HCT116 (cell line): ENCODE results near the gene MAP10. TPM values are rescaled to one million over a fixed set of nuclear protein-coding genes. Genes with fewer than 3 reads are reported as not detected.

Experiments used
- ATAC-seq: fragments of 200-7000 bp; cut with Tn5 transposase; 2 replicates; pipeline ENCODE4 v1.9.1; 2020; ENCODE audit warnings: mild to moderate bottlenecking, moderate library complexity
- BruUV-seq: library from RNA; stranded (reverse); fragments of 400-500 nt; replicated peaks from 2 replicates; lab custom pipeline; 2021; lab: Mats Ljungman, UMichigan
- CTCF ChIA-PET: fragments of 300-600 bp; sonication (Branson Sonifier 250); formaldehyde crosslinking; loops from one replicate; lab custom pipeline; 2021; ENCODE audit warnings: antibody characterized with exemption; lab: Charles Lee
- POLR2A ChIA-PET: fragments of 300-600, 350-600 bp; sonication (Branson Sonifier 250); formaldehyde crosslinking; loops from one replicate; lab custom pipeline; 2021; ENCODE audit warnings: antibody characterized with exemption; lab: Charles Lee
- RAD21 ChIA-PET, 2 experiments: fragments of 300-600 bp; sonication (Branson Sonifier 250); formaldehyde crosslinking; loops; one replicate each; lab custom pipeline; 2023; ENCODE audit warnings: low total read pairs in 2 of 2; ENCODE audit not compliant: uncharacterized antibody in 2 of 2, unreplicated experiment in 2 of 2, low non-redundant PET in 1 of 2; lab: Charles Lee
- DNase-seq: peaks from one replicate; pipeline ENCODE4 v3.0.0-alpha.2; 2010; ENCODE audit warnings: low read depth, low spot score
- H2AFZ ChIP-seq: fragments of 200-600 bp; shearing (Covaris generic), sonication (generic); 2 replicates; pipeline ENCODE4 v1.6.1; 2017; ENCODE audit warnings: low read depth, mixed run types, mixed read lengths, antibody characterized with exemption, low read length; ENCODE audit not compliant: poor library complexity, severe bottlenecking
- H3K27ac ChIP-seq: 2 replicates; pipeline ENCODE4 v1.5.1; 2012; ENCODE audit warnings: low read depth, low read length
- H3K27me3 ChIP-seq: fragments of 200-600 bp; sonication (generic); 2 replicates; pipeline ENCODE4 v1.6.1; 2016; ENCODE audit warnings: mixed run types, low read length, mixed read lengths; ENCODE audit not compliant: insufficient read depth
- H3K36me3 ChIP-seq, 2 experiments: fragments of 200-500 bp in 1 of 2; fragments of 200-600 bp in 1 of 2; sonication (Bioruptor generic) in 1 of 2; sonication (generic) in 1 of 2; 2 replicates each; pipeline versions ENCODE4 v1.5.1 to v1.6.1; 2014 to 2016; ENCODE audit warnings: low read length in 2 of 2, inconsistent platforms in 1 of 2, mixed read lengths in 1 of 2, mixed run types in 1 of 2; ENCODE audit not compliant: insufficient read depth in 2 of 2, control insufficient read depth in 1 of 2
- H3K4me1 ChIP-seq, 2 experiments: fragments of 200-600 bp in 1 of 2; sonication (generic) in 1 of 2; 2 replicates each; pipeline versions ENCODE4 v1.5.1 to v1.6.1; 2012 to 2017; ENCODE audit warnings: low read length in 2 of 2, inconsistent platforms in 1 of 2, mild to moderate bottlenecking in 1 of 2, mixed read lengths in 1 of 2, mixed run types in 1 of 2, moderate library complexity in 1 of 2; ENCODE audit not compliant: insufficient read depth in 2 of 2, control insufficient read depth in 1 of 2
- H3K4me2 ChIP-seq: fragments of 200-600 bp; sonication (generic); 2 replicates; pipeline ENCODE4 v1.6.1; 2017; ENCODE audit warnings: mixed run types, low read length, mixed read lengths
- H3K4me3 ChIP-seq, 2 experiments: fragments of 200-600 bp in 1 of 2; sonication (generic) in 1 of 2; replicated peaks in 1 of 2; 2 replicates each; pipeline ENCODE4 v1.5.1; 2011 to 2016; ENCODE audit warnings: low read length in 2 of 2, control low read depth in 1 of 2, low read depth in 1 of 2, mild to moderate bottlenecking in 1 of 2, mixed read lengths in 1 of 2, mixed run types in 1 of 2
- H3K79me2 ChIP-seq: fragments of 200-600 bp; sonication (generic); 2 replicates; pipeline ENCODE4 v1.6.1; 2017; ENCODE audit warnings: mild to moderate bottlenecking, mixed run types, low read length, moderate library complexity, mixed read lengths; ENCODE audit not compliant: insufficient read depth
- H3K9ac ChIP-seq: fragments of 200-600 bp; sonication (generic); 2 replicates; pipeline ENCODE4 v1.6.1; 2016; ENCODE audit warnings: low read length, mixed read lengths
- H3K9me2 ChIP-seq: fragments of 200-600 bp; sonication (generic), shearing (Covaris generic); 2 replicates; pipeline ENCODE4 v1.6.1; 2017; ENCODE audit warnings: mixed run types, mild to moderate bottlenecking, moderate library complexity; ENCODE audit not compliant: insufficient read depth
- H3K9me3 ChIP-seq, 2 experiments: fragments of 200-500 bp in 1 of 2; fragments of 200-600 bp in 1 of 2; sonication (Bioruptor generic) in 1 of 2; sonication (generic) in 1 of 2; 2 replicates each; pipeline ENCODE4 v1.6.1; 2014 to 2017; ENCODE audit warnings: low read length in 2 of 2, mixed read lengths in 2 of 2, inconsistent platforms in 1 of 2, low read depth in 1 of 2, mild to moderate bottlenecking in 1 of 2, mixed run types in 1 of 2, moderate library complexity in 1 of 2; ENCODE audit not compliant: control insufficient read depth in 1 of 2, insufficient read depth in 1 of 2
- H4K20me1 ChIP-seq: fragments of 200-600 bp; sonication (generic), shearing (Covaris generic); 2 replicates; pipeline ENCODE4 v1.6.1; 2017; ENCODE audit warnings: mixed run types, mild to moderate bottlenecking, moderate library complexity; ENCODE audit not compliant: insufficient read depth
- ATF3 ChIP-seq: IDR thresholded peaks from 2 replicates; pipeline ENCODE4 v1.6.1; 2012
- EGR1 ChIP-seq: IDR thresholded peaks from 2 replicates; pipeline ENCODE4 v1.6.1; 2012; ENCODE audit warnings: low read depth
- EZH2phosphoT487 ChIP-seq: fragments of 200-600 bp; IDR thresholded peaks from 2 replicates; pipeline ENCODE4 v1.6.1; 2018; ENCODE audit warnings: antibody characterized with exemption, borderline replicate concordance
- FOSL1 ChIP-seq: IDR thresholded peaks from 2 replicates; pipeline ENCODE4 v1.6.1; 2012; ENCODE audit warnings: low read depth
- RAD21 ChIP-seq: IDR thresholded peaks from 2 replicates; pipeline ENCODE4 v1.6.1; 2012; ENCODE audit warnings: low read depth, mild to moderate bottlenecking
- SIN3A ChIP-seq: IDR thresholded peaks from 2 replicates; pipeline ENCODE4 v1.6.1; 2012; ENCODE audit warnings: low read depth
- TCF7L2 ChIP-seq: IDR thresholded peaks from 2 replicates; pipeline ENCODE4 v1.7.0; 2011; ENCODE audit warnings: borderline replicate concordance, inconsistent platforms; ENCODE audit not compliant: insufficient read depth, insufficient read length; ENCODE audit errors: extremely low read depth
- ZFX ChIP-seq: fragments of 450-650 bp; IDR thresholded peaks from 2 replicates; pipeline ENCODE4 v1.6.1; 2017
- ZNF274 ChIP-seq: fragments of 200-500 bp; sonication (Bioruptor generic); IDR thresholded peaks from 2 replicates; pipeline ENCODE4 v1.6.1; 2014; ENCODE audit warnings: mild to moderate bottlenecking, low read depth, low read length, inconsistent platforms
- intact Hi-C: fragments of 100-400 bp; cut with micrococcal nuclease; formaldehyde crosslinking; loops from 2 replicates; pipeline ENCODE4 v1.10.0; 2022
- total RNA-seq: library from RNA; stranded (reverse); gene quantifications from one replicate; pipeline ENCODE4 v1.2.1, GENCODE V29; 2021; ENCODE audit not compliant: unreplicated experiment
- TF ChIP-seq, protein P1 (sequence below): IDR thresholded peaks from 2 replicates; pipeline ENCODE4 v1.6.1; 2012; ENCODE audit warnings: low read depth

Gene MAP10
- total RNA-seq, 1 experiment from 2014 or later = not detected

- Histone ChIP-seq H3K4me3 (no peak overlapping the region), H3K4me1 (no peaks in the 10 kb centered on the region), H3K36me3 (no peaks in the 10 kb centered on the region), H4K20me1 (no peaks in the 10 kb centered on the region), H3K9me2 (no peaks in the 10 kb centered on the region), H3K27ac (no peak overlapping the region), H3K9me3 (no peaks in the 10 kb centered on the region)
- BruUV-seq = no TSS peak
- DNase-seq = no peak
- intact Hi-C loops = no loop called here
- TF ChIP-seq RAD21 (no peak), EGR1 (no peak), EZH2phosphoT487 (no peak), FOSL1 (no peak), TCF7L2 (no peak)
- TF ChIP-seq, protein P1, sequence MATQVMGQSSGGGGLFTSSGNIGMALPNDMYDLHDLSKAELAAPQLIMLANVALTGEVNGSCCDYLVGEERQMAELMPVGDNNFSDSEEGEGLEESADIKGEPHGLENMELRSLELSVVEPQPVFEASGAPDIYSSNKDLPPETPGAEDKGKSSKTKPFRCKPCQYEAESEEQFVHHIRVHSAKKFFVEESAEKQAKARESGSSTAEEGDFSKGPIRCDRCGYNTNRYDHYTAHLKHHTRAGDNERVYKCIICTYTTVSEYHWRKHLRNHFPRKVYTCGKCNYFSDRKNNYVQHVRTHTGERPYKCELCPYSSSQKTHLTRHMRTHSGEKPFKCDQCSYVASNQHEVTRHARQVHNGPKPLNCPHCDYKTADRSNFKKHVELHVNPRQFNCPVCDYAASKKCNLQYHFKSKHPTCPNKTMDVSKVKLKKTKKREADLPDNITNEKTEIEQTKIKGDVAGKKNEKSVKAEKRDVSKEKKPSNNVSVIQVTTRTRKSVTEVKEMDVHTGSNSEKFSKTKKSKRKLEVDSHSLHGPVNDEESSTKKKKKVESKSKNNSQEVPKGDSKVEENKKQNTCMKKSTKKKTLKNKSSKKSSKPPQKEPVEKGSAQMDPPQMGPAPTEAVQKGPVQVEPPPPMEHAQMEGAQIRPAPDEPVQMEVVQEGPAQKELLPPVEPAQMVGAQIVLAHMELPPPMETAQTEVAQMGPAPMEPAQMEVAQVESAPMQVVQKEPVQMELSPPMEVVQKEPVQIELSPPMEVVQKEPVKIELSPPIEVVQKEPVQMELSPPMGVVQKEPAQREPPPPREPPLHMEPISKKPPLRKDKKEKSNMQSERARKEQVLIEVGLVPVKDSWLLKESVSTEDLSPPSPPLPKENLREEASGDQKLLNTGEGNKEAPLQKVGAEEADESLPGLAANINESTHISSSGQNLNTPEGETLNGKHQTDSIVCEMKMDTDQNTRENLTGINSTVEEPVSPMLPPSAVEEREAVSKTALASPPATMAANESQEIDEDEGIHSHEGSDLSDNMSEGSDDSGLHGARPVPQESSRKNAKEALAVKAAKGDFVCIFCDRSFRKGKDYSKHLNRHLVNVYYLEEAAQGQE = no peak
- TF ChIP-seq, all 23 proteins: peak for 0
- Histone ChIP-seq H3K9ac (no peak overlapping the region), H3K79me2 (no peaks in the 10 kb centered on the region), H3K4me2 (no peak overlapping the region), H2AFZ (no peak overlapping the region), H3K27me3 (no peaks in the 10 kb centered on the region)
- POLR2A ChIA-PET = no interaction called here
- no peak for ATAC-seq
- CTCF ChIA-PET = no interaction called here
- RAD21 ChIA-PET = no interaction called here
These were observed 5.6 kb downstream of the MAP10 start for GRCh38 chr1:232810856-232811255.

DNA sequence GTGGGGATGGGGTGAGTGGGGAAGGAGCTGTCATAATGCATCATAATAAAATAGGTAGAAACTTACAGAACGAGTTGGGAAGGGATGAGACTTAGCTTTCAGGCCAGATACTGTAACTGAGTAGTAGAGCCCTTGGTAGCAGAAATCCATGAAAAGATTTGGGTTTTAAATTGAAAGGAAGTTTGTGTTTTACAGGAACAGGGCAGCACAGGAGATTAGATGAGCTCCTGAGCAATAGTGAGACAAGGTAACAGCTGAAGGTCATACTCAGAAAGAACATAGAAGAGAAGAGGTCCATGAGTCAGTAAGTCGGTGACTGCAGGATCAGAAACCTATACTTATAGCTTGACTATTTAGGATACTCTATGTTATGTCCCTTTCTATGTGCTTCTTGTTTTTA is 7.3 kb downstream of the MAP10 start:
- CTCF ChIA-PET = no interaction called here
- TF ChIP-seq EGR1 (no peak), ZFX (no peak), ZNF274 (no peak), ATF3 (no peak), SIN3A (no peak)
- TF ChIP-seq, protein P1 = no peak
- Histone ChIP-seq H3K36me3 (no peaks in the 10 kb centered on the region), H3K79me2 (no peaks in the 10 kb centered on the region), H3K9me3 (no peaks in the 10 kb centered on the region), H3K27me3 (no peaks in the 10 kb centered on the region), H4K20me1 (no peaks in the 10 kb centered on the region), H3K9ac (no peak overlapping the region), H3K9me2 (no peaks in the 10 kb centered on the region), H3K4me2 (no peak overlapping the region), H3K4me1 (no peaks in the 10 kb centered on the region), H3K27ac (no peak overlapping the region), H3K4me3 (no peak overlapping the region), H2AFZ (no peak overlapping the region)
- RAD21 ChIA-PET = no interaction called here
- POLR2A ChIA-PET = no interaction called here
- intact Hi-C loops = no loop called here
- no TSS peak for BruUV-seq
- no peak for ATAC-seq
- DNase-seq = no peak
